HG03025 (cell line): ENCODE data around the gene CRY2.

Experiments used
- ATAC-seq: cut with Tn5 transposase; IDR thresholded peaks from one replicate; pipeline ENCODE4 v1.9.1; 2021; ENCODE audit warnings: mild to moderate bottlenecking, moderate library complexity; ENCODE audit not compliant: unreplicated experiment, low FRiP score

Gene CRY2

GRCh38 chr11:45913514-45913913 lies 66.2 kb downstream of the CRY2 start:
- ATAC-seq: no peak

GRCh38 chr11:45913942-45914635 lies 66.8 kb downstream of the CRY2 start:
- ATAC-seq: no peak

GRCh38 chr11:45915446-45915845 lies 68.2 kb downstream of the CRY2 start:
- no peak for ATAC-seq

GRCh38 chr11:45917286-45917622 lies 70.0 kb downstream of the CRY2 start:
- ATAC-seq: no peak

- ATAC-seq: peak; percentile 76
Observed at GRCh38 chr11:45917623-45918330, 70.5 kb downstream of the CRY2 start, which contains the start of gene PEX16. Gene PEX16 (minus strand): TSS chr11:45917877. CDS start chr11:45917811, 66 bp downstream.

GRCh38 chr11:45918331-45918941 lies 71.2 kb downstream of the CRY2 start:
- peak; percentile 6 for ATAC-seq

GRCh38 chr11:45918962-45919675 lies 71.8 kb downstream of the CRY2 start:
- ATAC-seq: no peak

- ATAC-seq: no peak
Observed at GRCh38 chr11:45919806-45920530, 72.7 kb downstream of the CRY2 start.

GRCh38 chr11:45920531-45921477 lies 73.5 kb downstream of the CRY2 start:
- no peak for ATAC-seq

GRCh38 chr11:45921561-45922424 lies 74.5 kb downstream of the CRY2 start:
- ATAC-seq: no peak

GRCh38 chr11:45922425-45923082 lies 75.3 kb downstream of the CRY2 start, which contains the start of gene LARGE2:
Gene LARGE2 (plus strand): TSS chr11:45922656. CDS start chr11:45922883, 227 bp downstream.
- ATAC-seq: no peak

GRCh38 chr11:45924036-45924915 lies 77.0 kb downstream of the CRY2 start:
- ATAC-seq: no peak

- no peak for ATAC-seq
Observed at GRCh38 chr11:45924927-45925326, 77.7 kb downstream of the CRY2 start.

- no peak for ATAC-seq
Observed at GRCh38 chr11:45925550-45925949, 78.3 kb downstream of the CRY2 start.

- ATAC-seq: no peak
Observed at GRCh38 chr11:45926001-45926401, 78.7 kb downstream of the CRY2 start.

GRCh38 chr11:45926536-45927331 lies 79.5 kb downstream of the CRY2 start:
- ATAC-seq: no peak
